Sigmoid colon (tissue), 4 donors: ENCODE data around the gene MS4A13.

Source experiments
- POLR2A ChIP-seq, 2 donors: fragments of 450-650 bp; IDR thresholded peaks; one replicate each; pipeline ENCODE4 v1.6.1; 2016; ENCODE audit warnings: antibody characterized with exemption in 2 of 2, mild to moderate bottlenecking in 2 of 2, moderate library complexity in 2 of 2
- POLR2AphosphoS5 ChIP-seq, 4 donors: sonication (generic); formaldehyde crosslinking; IDR thresholded peaks; one replicate each; pipeline ENCODE4 v1.6.1; 2017; ENCODE audit warnings: antibody characterized with exemption in 4 of 4
- TF ChIP-seq, protein P1 (sequence below), 4 experiments: fragments of 450-650 bp in 3 of 4; fragments of 200-600 bp in 1 of 4; IDR thresholded peaks; one replicate each; pipeline ENCODE4 v1.5.1; 2016 to 2019; ENCODE audit warnings: antibody characterized with exemption in 4 of 4, mild to moderate bottlenecking in 3 of 4, moderate library complexity in 2 of 4

DNA sequence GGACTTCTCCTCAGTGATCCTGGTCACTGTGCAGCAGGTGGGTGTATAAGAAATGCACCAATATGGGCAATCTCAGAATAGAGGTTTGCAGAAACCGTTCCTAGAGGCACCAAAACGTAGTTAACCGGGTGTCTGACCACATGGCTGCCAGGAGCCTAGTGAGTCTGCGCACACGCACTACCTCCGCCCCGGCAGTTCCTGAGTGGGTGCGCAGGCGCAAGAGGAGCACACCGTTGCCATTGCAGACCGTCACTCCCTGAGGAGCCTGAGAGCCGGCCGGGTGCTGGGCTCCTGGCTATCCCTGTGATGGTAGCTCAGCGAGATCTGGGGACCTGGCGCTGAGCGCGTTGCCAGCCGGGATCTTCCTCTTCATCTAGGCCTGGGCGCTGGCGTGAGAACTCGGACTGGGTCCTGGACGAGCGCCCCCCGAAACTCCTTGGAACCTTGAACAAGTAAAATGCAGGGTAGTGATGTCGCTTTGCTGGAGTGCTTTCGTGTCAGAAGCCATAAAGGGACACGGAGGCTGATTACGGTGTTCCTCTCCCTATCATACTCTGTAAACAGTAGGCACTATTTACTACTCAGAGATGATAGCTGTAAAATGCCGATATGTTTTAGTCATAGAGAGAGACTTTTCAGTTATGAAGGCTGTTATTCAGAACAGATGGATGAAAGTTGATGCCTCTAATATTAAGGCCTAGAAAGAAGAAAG, at the start of gene MS4A13:
- TF ChIP-seq, protein P1, sequence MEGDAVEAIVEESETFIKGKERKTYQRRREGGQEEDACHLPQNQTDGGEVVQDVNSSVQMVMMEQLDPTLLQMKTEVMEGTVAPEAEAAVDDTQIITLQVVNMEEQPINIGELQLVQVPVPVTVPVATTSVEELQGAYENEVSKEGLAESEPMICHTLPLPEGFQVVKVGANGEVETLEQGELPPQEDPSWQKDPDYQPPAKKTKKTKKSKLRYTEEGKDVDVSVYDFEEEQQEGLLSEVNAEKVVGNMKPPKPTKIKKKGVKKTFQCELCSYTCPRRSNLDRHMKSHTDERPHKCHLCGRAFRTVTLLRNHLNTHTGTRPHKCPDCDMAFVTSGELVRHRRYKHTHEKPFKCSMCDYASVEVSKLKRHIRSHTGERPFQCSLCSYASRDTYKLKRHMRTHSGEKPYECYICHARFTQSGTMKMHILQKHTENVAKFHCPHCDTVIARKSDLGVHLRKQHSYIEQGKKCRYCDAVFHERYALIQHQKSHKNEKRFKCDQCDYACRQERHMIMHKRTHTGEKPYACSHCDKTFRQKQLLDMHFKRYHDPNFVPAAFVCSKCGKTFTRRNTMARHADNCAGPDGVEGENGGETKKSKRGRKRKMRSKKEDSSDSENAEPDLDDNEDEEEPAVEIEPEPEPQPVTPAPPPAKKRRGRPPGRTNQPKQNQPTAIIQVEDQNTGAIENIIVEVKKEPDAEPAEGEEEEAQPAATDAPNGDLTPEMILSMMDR (IDR thresholded peaks at IDR 0.05) = no peak
- TF ChIP-seq POLR2A (IDR thresholded peaks at IDR 0.05) (no peak), POLR2AphosphoS5 (IDR thresholded peaks at IDR 0.05) (no peak)
